H1 (cell line): ENCODE measurements around the gene HAO2. TPM values are rescaled to one million over a fixed set of nuclear protein-coding genes. Genes with fewer than 3 reads are reported as not detected.

Experiments
- CTCF ChIA-PET: fragments of 300-600 bp; sonication (Branson Sonifier 250); formaldehyde crosslinking; loops from one replicate; lab custom pipeline; 2021; ENCODE audit not compliant: partially characterized antibody; lab: Charles Lee
- POLR2A ChIA-PET: fragments of 300-600 bp; sonication (Branson Sonifier 250); formaldehyde crosslinking; loops from one replicate; lab custom pipeline; 2021; ENCODE audit warnings: inconsistent platforms; ENCODE audit not compliant: partially characterized antibody; lab: Charles Lee
- DNase-seq, 2 experiments: peaks; one replicate each; pipeline versions ENCODE4 v3.0.0 to v3.0.0-alpha.2; 2010 to 2022; ENCODE audit warnings: low spot score in 2 of 2, low read depth in 1 of 2, mixed read lengths in 1 of 2
- FAIRE-seq: peaks from 2 replicates; lab custom pipeline; 2011; peaks lifted over from hg19 to GRCh38; lab: Jason Lieb, UNC
- H2AFZ ChIP-seq: 2 replicates; pipeline ENCODE4 v1.8.1; 2012; ENCODE audit warnings: low read length, inconsistent platforms
- H2AK5ac ChIP-seq: 2 replicates; pipeline ENCODE4 v1.6.1; 2013; ENCODE audit warnings: low read depth, low read length
- H2BK120ac ChIP-seq: replicated peaks from 2 replicates; pipeline ENCODE3; 2013; ENCODE audit warnings: low read depth, low read length, inconsistent platforms
- H2BK12ac ChIP-seq: 2 replicates; pipeline ENCODE4 v1.6.1; 2013; ENCODE audit warnings: low read depth, low read length
- H2BK15ac ChIP-seq: 2 replicates; pipeline ENCODE4 v1.6.1; 2013; ENCODE audit warnings: low read length
- H2BK20ac ChIP-seq: 2 replicates; pipeline ENCODE4 v1.6.1; 2013; ENCODE audit warnings: low read length
- H2BK5ac ChIP-seq: 2 replicates; pipeline ENCODE4 v1.6.1; 2013; ENCODE audit warnings: low read depth, low read length
- H3K14ac ChIP-seq: 2 replicates; pipeline ENCODE4 v1.6.1; 2013; ENCODE audit warnings: inconsistent platforms; ENCODE audit not compliant: insufficient read length
- H3K18ac ChIP-seq: 2 replicates; pipeline ENCODE4 v1.6.1; 2013; ENCODE audit warnings: low read length; ENCODE audit errors: extremely low read depth
- H3K23ac ChIP-seq: 2 replicates; pipeline ENCODE4 v1.6.1; 2013; ENCODE audit warnings: inconsistent platforms; ENCODE audit not compliant: insufficient read length
- H3K23me2 ChIP-seq: 2 replicates; pipeline ENCODE4 v1.6.1; 2013; ENCODE audit warnings: low read depth, low read length
- H3K27ac ChIP-seq: 2 replicates; pipeline ENCODE4 v1.6.1; 2011; ENCODE audit warnings: low read depth, low read length, inconsistent platforms
- H3K27me3 ChIP-seq, 4 experiments: replicated peaks in 1 of 4; 1 replicate in 1 of 4; 2 replicates in 3 of 4; pipeline versions ENCODE4 v1.6.1 to v1.8.1; 2011 to 2013; ENCODE audit warnings: low read length in 3 of 4, mild to moderate bottlenecking in 3 of 4, inconsistent platforms in 2 of 4, mixed read lengths in 2 of 4, moderate library complexity in 1 of 4; ENCODE audit not compliant: control insufficient read depth in 3 of 4, insufficient read depth in 3 of 4; ENCODE audit errors: extremely low read depth in 1 of 4
- H3K36me3 ChIP-seq, 4 experiments: 2 replicates each; pipeline versions ENCODE4 v1.6.1 to v1.8.1; 2011 to 2013; ENCODE audit warnings: mild to moderate bottlenecking in 4 of 4, low read length in 3 of 4, moderate library complexity in 2 of 4, control low read depth in 1 of 4, inconsistent platforms in 1 of 4; ENCODE audit not compliant: insufficient read depth in 4 of 4, control insufficient read depth in 2 of 4
- H3K4ac ChIP-seq: replicated peaks from 2 replicates; pipeline ENCODE3; 2013; ENCODE audit warnings: low read length, low read depth, mixed read lengths, inconsistent platforms; ENCODE audit not compliant: insufficient read length
- H3K4me1 ChIP-seq, 4 experiments: replicated peaks in 1 of 4; 1 replicate in 1 of 4; 2 replicates in 3 of 4; pipeline versions ENCODE4 v1.6.1 to v1.8.1; 2011 to 2013; ENCODE audit warnings: low read length in 3 of 4, inconsistent platforms in 2 of 4, mixed read lengths in 1 of 4; ENCODE audit not compliant: insufficient read depth in 4 of 4, control insufficient read depth in 3 of 4
- H3K4me2 ChIP-seq, 2 experiments: 2 replicates each; pipeline versions ENCODE4 v1.6.1 to v1.8.1; 2011 to 2013; ENCODE audit warnings: low read depth in 2 of 2, low read length in 2 of 2, control low read depth in 1 of 2, inconsistent platforms in 1 of 2, mild to moderate bottlenecking in 1 of 2; ENCODE audit not compliant: insufficient read depth in 1 of 2
- H3K4me3 ChIP-seq, 4 experiments: fragments of 200-600, 300-600 bp in 1 of 4; sonication (generic), shearing (Covaris generic), sonication (Bioruptor Twin) in 1 of 4; 2 replicates each; pipeline versions ENCODE4 v1.5.1 to v1.8.1; 2011 to 2016; ENCODE audit warnings: low read length in 4 of 4, low read depth in 3 of 4, control low read depth in 2 of 4, inconsistent platforms in 2 of 4, mild to moderate bottlenecking in 2 of 4, mixed read lengths in 1 of 4, moderate library complexity in 1 of 4; ENCODE audit not compliant: insufficient read depth in 2 of 4; ENCODE audit errors: extremely low read depth in 1 of 4
- H3K56ac ChIP-seq: replicated peaks from 2 replicates; pipeline ENCODE3; 2013; ENCODE audit warnings: low read depth, mild to moderate bottlenecking, mixed read lengths, low read length, inconsistent platforms; ENCODE audit not compliant: insufficient read length
- H3K79me1 ChIP-seq: 2 replicates; pipeline ENCODE4 v1.6.1; 2013; ENCODE audit warnings: low read depth, low read length, control low read depth
- H3K79me2 ChIP-seq, 2 experiments: 2 replicates each; pipeline versions ENCODE4 v1.6.1 to v1.8.1; 2012 to 2013; ENCODE audit warnings: low read length in 2 of 2, mild to moderate bottlenecking in 2 of 2, inconsistent platforms in 1 of 2; ENCODE audit not compliant: insufficient read depth in 2 of 2, control insufficient read depth in 1 of 2
- H3K9ac ChIP-seq, 4 experiments: replicated peaks in 1 of 4; 1 replicate in 1 of 4; 2 replicates in 3 of 4; pipeline versions ENCODE4 v1.6.1 to v1.8.1; 2011 to 2013; ENCODE audit warnings: low read depth in 3 of 4, low read length in 3 of 4, control low read depth in 2 of 4, mild to moderate bottlenecking in 2 of 4, moderate library complexity in 2 of 4, inconsistent platforms in 1 of 4; ENCODE audit errors: extremely low read depth in 1 of 4
- H3K9me3 ChIP-seq, 2 experiments: 2 replicates each; pipeline versions ENCODE4 v1.6.1 to v1.8.1; 2012 to 2013; ENCODE audit warnings: mild to moderate bottlenecking in 2 of 2, moderate library complexity in 2 of 2, control low read depth in 1 of 2, inconsistent platforms in 1 of 2, low read depth in 1 of 2, low read length in 1 of 2, mixed read lengths in 1 of 2; ENCODE audit not compliant: insufficient read depth in 2 of 2
- H4K20me1 ChIP-seq, 2 experiments: replicated peaks in 1 of 2; 2 replicates each; pipeline versions ENCODE3 to v1.8.1; 2011 to 2013; ENCODE audit warnings: inconsistent platforms in 2 of 2, low read length in 2 of 2, mild to moderate bottlenecking in 1 of 2; ENCODE audit not compliant: insufficient read depth in 2 of 2, control insufficient read depth in 1 of 2
- H4K5ac ChIP-seq: 2 replicates; pipeline ENCODE4 v1.6.1; 2013; ENCODE audit warnings: low read length, low read depth, mixed read lengths, inconsistent platforms; ENCODE audit not compliant: insufficient read length
- H4K8ac ChIP-seq: 2 replicates; pipeline ENCODE4 v1.8.0; 2013; ENCODE audit warnings: mild to moderate bottlenecking, moderate library complexity, low read length, inconsistent platforms; ENCODE audit not compliant: insufficient read depth; ENCODE audit errors: extremely low read depth
- H4K91ac ChIP-seq: replicated peaks from 2 replicates; pipeline ENCODE3; 2013; ENCODE audit warnings: low read length, mixed read lengths, inconsistent platforms; ENCODE audit not compliant: insufficient read length
- CBX5 ChIP-seq: fragments of 300-800, 300-1000 bp; sonication (generic); IDR thresholded peaks from 2 replicates; pipeline ENCODE4 v1.7.1; 2016; ENCODE audit warnings: antibody characterized with exemption, low read length, low read depth
- HDAC6 ChIP-seq: IDR thresholded peaks from one replicate; pipeline ENCODE4 v1.7.1; 2012; ENCODE audit warnings: low read depth, mild to moderate bottlenecking, inconsistent platforms, low read length, moderate library complexity
- JUN ChIP-seq: IDR thresholded peaks from 2 replicates; pipeline ENCODE4 v1.6.1; 2011; ENCODE audit warnings: low read depth, mild to moderate bottlenecking, improper control_type of control experiment, low read length
- MAFK ChIP-seq: IDR thresholded peaks from 2 replicates; pipeline ENCODE4 v1.6.1; 2012; ENCODE audit warnings: low read depth, mild to moderate bottlenecking, improper control_type of control experiment, low read length
- PHF8 ChIP-seq: fragments of 200-600 bp; sonication (generic); conservative IDR thresholded peaks from 2 replicates; pipeline ENCODE4 v1.7.1; 2012; ENCODE audit warnings: low read depth, mild to moderate bottlenecking, inconsistent platforms, low read length, moderate library complexity
- POLR2A ChIP-seq, 2 experiments: IDR thresholded peaks; 1 replicate in 1 of 2; 2 replicates in 1 of 2; pipeline ENCODE4 v1.6.1; 2011; ENCODE audit warnings: low read depth in 2 of 2, low read length in 2 of 2, mild to moderate bottlenecking in 2 of 2; ENCODE audit errors: control extremely low read depth in 1 of 2
- SP4 ChIP-seq: IDR thresholded peaks from 2 replicates; pipeline ENCODE4 v1.6.1; 2012; ENCODE audit warnings: low read length, inconsistent platforms
- TCF12 ChIP-seq: IDR thresholded peaks from 2 replicates; pipeline ENCODE4 v1.6.1; 2011; ENCODE audit warnings: low read depth, mild to moderate bottlenecking, low read length
- polyA plus RNA-seq, 7 experiments: library from polyadenylated mRNA; depleted of rRNA in 3 of 7; stranded (reverse) in 5 of 7; unstranded in 2 of 7; fragments of >200 nt in 5 of 7; fragments of 200-250 nt in 2 of 7; gene quantifications; 1 replicate in 5 of 7; 2 replicates in 1 of 7; 4 replicates in 1 of 7; pipeline versions ENCODE4 v1.2.1 to v1.2.3, GENCODE V29; 2011 to 2013; ENCODE audit warnings: missing spikeins in 2 of 7, mixed read lengths in 2 of 7
- total RNA-seq: library from RNA; stranded (reverse); fragmentation: NEBNext Ultra II Directional; extraction: Animal tissue kit (Norgen Biotek cat#: 25700); gene quantifications from 2 replicates; pipeline ENCODE4 v1.2.1, GENCODE V29; 2021

Gene HAO2
- total and polyA plus RNA-seq, 2 of the 8 experiments (the other 6 are each of a cell fraction or from before 2014, with no cell fraction given), result not detected

- Histone ChIP-seq H4K20me1 (no peaks in the 10 kb centered on the region), H3K4me2 (no peak overlapping the region), H2AK5ac (no peak overlapping the region), H2BK20ac (no peak overlapping the region), H3K79me1 (no peaks in the 10 kb centered on the region), H2BK12ac (no peak overlapping the region), H3K23me2 (no peaks in the 10 kb centered on the region), H3K14ac (no peak overlapping the region), H2AFZ (no peak overlapping the region), H3K79me2 (no peaks in the 10 kb centered on the region), H3K4ac (no peak overlapping the region), H3K9me3 (no peaks in the 10 kb centered on the region), H3K27ac (no peak overlapping the region), H3K36me3 (no peaks in the 10 kb centered on the region), H3K4me1 (peaks cover 0 to 5% (median 1%) of the 10 kb centered on the region in 4 experiments; a peak in 2 of 7 replicates), H3K27me3 (no peaks in the 10 kb centered on the region), H3K56ac (no peak overlapping the region), H2BK5ac (no peak overlapping the region), H2BK15ac (no peak overlapping the region), H2BK120ac (no peak overlapping the region), H4K8ac (no peak overlapping the region), H4K5ac (no peak overlapping the region), H3K18ac (no peak overlapping the region), H3K4me3 (no peak overlapping the region), H3K23ac (no peak overlapping the region), H3K9ac (no peak overlapping the region), H4K91ac (no peak overlapping the region)
- CTCF ChIA-PET, result no interaction called here
- FAIRE-seq (no peak), DNase-seq (no peak)
- TF ChIP-seq POLR2A (IDR thresholded peaks at IDR 0.05; ENCODE audit: control extremely low read depth in 1 of 2, low read depth in 2 of 2, low read length in 2 of 2) (no peak), MAFK (no peak), HDAC6 (no peak), SP4 (no peak), TCF12 (no peak), JUN (no peak), PHF8 (no peak), CBX5 (no peak)
- POLR2A ChIA-PET, result no interaction called here
Observed at GRCh38 chr1:119390526-119390925, 21.9 kb downstream of the HAO2 start.
